GM12892 (cell line): ENCODE measurements around the gene RBMS3.

Experiments
- POLR2A ChIP-seq: IDR thresholded peaks from 2 replicates; pipeline ENCODE4 v1.6.1; 2011; ENCODE audit warnings: low read depth, low read length, control low read depth
- POLR2AphosphoS5 ChIP-seq: IDR thresholded peaks from 2 replicates; pipeline ENCODE4 v1.6.1; 2011; ENCODE audit warnings: low read depth, low read length, control low read depth
- TAF1 ChIP-seq: IDR thresholded peaks from 2 replicates; pipeline ENCODE4 v1.6.1; 2011; ENCODE audit warnings: low read depth, mild to moderate bottlenecking, control low read depth, low read length, borderline replicate concordance

- TF ChIP-seq POLR2A (no peak), TAF1 (no peak), POLR2AphosphoS5 (no peak)
Measured at GRCh38 chr3:29582273-29582672, 301.4 kb downstream of the RBMS3 start.
